SK-N-SH (cell line): Measurements from ENCODE around the gene INTS11. TPM values are rescaled to one million over a fixed set of nuclear protein-coding genes. Genes with fewer than 3 reads are reported as not detected.

Experiments
- CTCF ChIA-PET: fragments of 300-600, 350-600 bp; formaldehyde crosslinking; extraction: SDS; loops from one replicate; lab custom pipeline; 2021; lab: Yijun Ruan, JAX
- POLR2A ChIA-PET: fragments of 350-600 bp; sonication (Branson Sonifier 250); formaldehyde crosslinking; extraction: SDS; loops from one replicate; lab custom pipeline; 2020; ENCODE audit warnings: antibody characterized with exemption, inconsistent platforms; lab: Yijun Ruan, JAX
- DNase-seq: peaks from one replicate; pipeline ENCODE4 v3.0.0; 2012
- H2AFZ ChIP-seq: fragments of 200-600 bp; sonication (generic); 2 replicates; pipeline ENCODE4 v1.8.1; 2016; ENCODE audit warnings: antibody characterized with exemption, mild to moderate bottlenecking, low read depth
- H3F3A ChIP-seq: fragments of 200-600 bp; sonication (generic); replicated peaks from 2 replicates; pipeline ENCODE3; 2016; ENCODE audit warnings: antibody characterized with exemption, mild to moderate bottlenecking; ENCODE audit not compliant: insufficient read depth
- H3K27ac ChIP-seq, 2 experiments: fragments of 200-500 bp in 1 of 2; fragments of 200-600 bp in 1 of 2; sonication (Bioruptor generic) in 1 of 2; sonication (generic), shearing (Covaris generic) in 1 of 2; 2 replicates each; pipeline versions ENCODE4 v1.5.1 to v1.6.1; 2014 to 2016; ENCODE audit warnings: low read depth in 2 of 2, inconsistent platforms in 1 of 2, low read length in 1 of 2, mild to moderate bottlenecking in 1 of 2, mixed read lengths in 1 of 2
- H3K27me3 ChIP-seq: fragments of 200-600 bp; sonication (generic), shearing (Covaris generic); 2 replicates; pipeline ENCODE4 v1.6.1; 2016; ENCODE audit warnings: mixed run types; ENCODE audit not compliant: insufficient read depth
- H3K36me3 ChIP-seq, 2 experiments: fragments of 200-500 bp in 1 of 2; fragments of 200-600 bp in 1 of 2; sonication (Bioruptor generic) in 1 of 2; sonication (generic) in 1 of 2; replicated peaks in 1 of 2; 2 replicates each; pipeline versions ENCODE3 to v1.5.1; 2014 to 2016; ENCODE audit warnings: low read length in 1 of 2, mild to moderate bottlenecking in 1 of 2; ENCODE audit not compliant: insufficient read depth in 2 of 2, control insufficient read depth in 1 of 2
- H3K4me1 ChIP-seq, 2 experiments: fragments of 200-500 bp in 1 of 2; fragments of 200-600 bp in 1 of 2; sonication (Bioruptor generic) in 1 of 2; sonication (generic), shearing (Covaris generic) in 1 of 2; 2 replicates each; pipeline versions ENCODE4 v1.5.1 to v1.6.1; 2014 to 2016; ENCODE audit warnings: low read depth in 1 of 2, low read length in 1 of 2, mixed run types in 1 of 2; ENCODE audit not compliant: insufficient read depth in 2 of 2, control insufficient read depth in 1 of 2
- H3K4me2 ChIP-seq: fragments of 200-600 bp; sonication (generic), shearing (Covaris generic); 2 replicates; pipeline ENCODE4 v1.6.1; 2017; ENCODE audit warnings: mixed run types
- H3K4me3 ChIP-seq, 2 experiments: fragments of 200-500 bp in 1 of 2; fragments of 200-600 bp in 1 of 2; sonication (Bioruptor generic) in 1 of 2; sonication (generic), shearing (Covaris generic) in 1 of 2; 2 replicates each; pipeline versions ENCODE4 v1.5.1 to v1.8.1; 2014 to 2016; ENCODE audit warnings: low read depth in 2 of 2, inconsistent platforms in 1 of 2, low read length in 1 of 2, mild to moderate bottlenecking in 1 of 2, mixed read lengths in 1 of 2, moderate library complexity in 1 of 2
- H3K79me2 ChIP-seq: fragments of 200-600 bp; sonication (generic); 2 replicates; pipeline ENCODE4 v1.8.1; 2017; ENCODE audit warnings: mild to moderate bottlenecking; ENCODE audit not compliant: insufficient read depth
- H3K9ac ChIP-seq: fragments of 200-600 bp; sonication (generic); 2 replicates; pipeline ENCODE4 v1.6.1; 2017; ENCODE audit warnings: mixed run types
- H3K9me2 ChIP-seq: fragments of 200-600 bp; sonication (generic); 2 replicates; pipeline ENCODE4 v1.6.1; 2017; ENCODE audit warnings: mixed run types
- H3K9me3 ChIP-seq: fragments of 200-600 bp; sonication (generic); 2 replicates; pipeline ENCODE4 v1.6.1; 2017; ENCODE audit warnings: mixed run types, mild to moderate bottlenecking, moderate library complexity
- H4K20me1 ChIP-seq: fragments of 200-600 bp; sonication (generic); 2 replicates; pipeline ENCODE4 v1.6.1; 2017; ENCODE audit warnings: mild to moderate bottlenecking, mixed run types; ENCODE audit not compliant: insufficient read depth
- CTCF ChIP-seq: fragments of 200-600 bp; sonication (generic); IDR thresholded peaks from 2 replicates; pipeline ENCODE4 v1.6.1; 2017; ENCODE audit warnings: antibody characterized with exemption, mild to moderate bottlenecking, moderate library complexity
- IRF3 ChIP-seq: fragments of 150-350 bp; IDR thresholded peaks from 2 replicates; pipeline ENCODE4 v1.6.1; 2016; ENCODE audit warnings: mild to moderate bottlenecking, low read depth, low read length
- NRF1 ChIP-seq: IDR thresholded peaks from 2 replicates; pipeline ENCODE4 v1.6.1; 2012; ENCODE audit warnings: low read depth, mild to moderate bottlenecking, low read length
- POLR2AphosphoS5 ChIP-seq: IDR thresholded peaks from 2 replicates; pipeline ENCODE4 v1.6.1; 2012; ENCODE audit warnings: low read depth, low read length
- REST ChIP-seq: IDR thresholded peaks from 2 replicates; pipeline ENCODE4 v1.6.1; 2012; ENCODE audit warnings: mild to moderate bottlenecking, low read depth, low read length, moderate library complexity
- RXRA ChIP-seq: IDR thresholded peaks from 2 replicates; pipeline ENCODE4 v1.4.0; 2012; ENCODE audit warnings: low read depth, mild to moderate bottlenecking, borderline replicate concordance
- SIN3A ChIP-seq: IDR thresholded peaks from 2 replicates; pipeline ENCODE4 v1.6.1; 2012; ENCODE audit warnings: low read depth, mild to moderate bottlenecking, low read length, moderate library complexity, borderline replicate concordance
- TAF1 ChIP-seq: IDR thresholded peaks from 2 replicates; pipeline ENCODE4 v1.6.1; 2012; ENCODE audit warnings: low read depth, mild to moderate bottlenecking, low read length, moderate library complexity, borderline replicate concordance
- TCF12 ChIP-seq: IDR thresholded peaks from 2 replicates; pipeline ENCODE4 v1.4.0; 2012
- YY1 ChIP-seq: IDR thresholded peaks from 2 replicates; pipeline ENCODE4 v1.4.0; 2012; ENCODE audit warnings: low read depth, mild to moderate bottlenecking
- ZBTB33 ChIP-seq: IDR thresholded peaks from 2 replicates; pipeline ENCODE4 v1.4.0; 2012; ENCODE audit warnings: low read depth, borderline replicate concordance
- WGBS: methylation state at CpG from one replicate; pipeline ENCODE4 v1.1.6; 2017; ENCODE audit warnings: low lambda C conversion rate; 5-methylcytosine and 5-hydroxymethylcytosine counted together
- polyA plus RNA-seq, 3 experiments: library from polyadenylated mRNA; depleted of rRNA; stranded (reverse); fragments of >200 nt; gene quantifications; 2 replicates each; pipeline ENCODE4 v1.2.3, GENCODE V29; 2012

The INTS11 gene
- polyA plus RNA-seq, 1 of the 3 experiments (the other 2 are of a cell fraction): 137 TPM

DNA sequence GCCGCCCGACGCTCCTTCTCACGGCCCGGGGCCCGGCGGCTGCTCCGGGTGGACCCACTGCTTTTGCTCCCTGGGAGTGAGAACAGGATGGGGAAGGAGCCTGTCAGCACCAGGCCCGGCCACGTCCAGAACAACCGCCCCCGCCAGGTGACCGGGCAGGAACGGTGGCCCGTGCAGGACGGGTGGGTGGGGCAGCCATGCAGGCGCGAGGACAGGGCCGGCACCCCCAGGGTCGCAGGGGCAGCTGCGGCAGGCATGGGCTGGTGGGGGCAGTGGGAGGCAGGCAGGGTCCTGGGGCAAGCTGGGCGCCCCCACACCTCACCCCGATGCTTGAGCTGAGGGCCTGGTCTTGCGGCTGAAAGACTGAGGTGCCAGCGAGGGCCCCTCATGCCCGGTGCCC is 12.0 kb upstream of the INTS11 start (continued):
- no peak for TF ChIP-seq ZBTB33
- TF ChIP-seq, all 33 proteins: peak for 0

DNA sequence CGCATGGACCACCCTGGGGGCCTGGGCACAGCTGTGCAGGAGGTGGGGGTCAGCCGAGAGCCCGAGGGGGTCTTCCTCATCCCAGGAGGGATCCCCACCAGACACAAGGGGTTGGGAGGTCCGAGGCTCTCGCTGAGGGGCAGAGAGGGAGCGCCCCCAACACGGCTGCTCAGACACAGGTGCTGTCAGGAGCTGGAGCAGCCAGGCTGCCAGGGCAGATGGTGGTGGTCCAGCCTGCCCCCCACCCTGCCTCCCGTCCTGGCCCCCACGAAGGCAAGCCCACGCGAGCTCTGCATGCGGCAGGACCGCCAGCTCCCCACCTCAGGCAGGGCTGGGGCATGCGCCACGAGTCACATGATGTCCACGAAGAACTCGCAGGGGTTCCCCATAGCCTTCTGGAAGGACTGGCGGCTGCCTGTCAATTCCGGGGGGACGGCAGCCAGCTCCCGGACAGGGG is 11.4 kb upstream of the INTS11 start:
- no peak for DNase-seq
- Histone ChIP-seq H3K27ac (no peak overlapping the region), H3F3A (no peaks in the 10 kb centered on the region), H3K4me3 (no peak overlapping the region), H4K20me1 (peaks cover 2% of the 10 kb centered on the region; the same call in 1 of the 2 replicates), H3K9me2 (no peaks in the 10 kb centered on the region), H3K79me2 (no peaks in the 10 kb centered on the region), H3K27me3 (no peaks in the 10 kb centered on the region), H3K36me3 (peaks cover 0 to 20% of the 10 kb centered on the region in 2 experiments), H3K9ac (no peak overlapping the region), H2AFZ (no peak overlapping the region), H3K4me1 (peaks cover 0 to 5% of the 10 kb centered on the region in 2 experiments; a peak in 1 of 4 replicates), H3K4me2 (no peak overlapping the region), H3K9me3 (no peaks in the 10 kb centered on the region)
- ChIA-PET POLR2A (no interaction called here), CTCF (interaction anchor here (1.0 to 3.6 kb wide), 3 partner anchors 8 to 16 kb away, joined by 3 to 16 read pairs (median 8); no protein-coding TSS in a partner anchor)
- 91% methylated on average over 8 of the region's 21 CpGs for WGBS
- TF ChIP-seq SIN3A (no peak), NRF1 (no peak), TAF1 (no peak), IRF3 (no peak), RXRA (no peak), POLR2AphosphoS5 (no peak), CTCF (no peak), REST (no peak), TCF12 (no peak), YY1 (no peak)
